Activated CD8-positive, alpha-beta memory T cell treated with anti-CD3 and anti-CD28 coated beads for 4 hours (primary cell): ENCODE measurements around the gene CASP1.
"Not testable (repeated sequence)": the region's sequence is repeated elsewhere in the genome, so short reads cannot be mapped to it uniquely, and the experiment has no call there.

ENCODE experiments used
- DNase-seq, 2 donors: peaks; one replicate each; pipeline ENCODE4 v3.0.0-alpha.2; 2020; ENCODE audit warnings: low read depth in 2 of 2

The CASP1 gene

DNA sequence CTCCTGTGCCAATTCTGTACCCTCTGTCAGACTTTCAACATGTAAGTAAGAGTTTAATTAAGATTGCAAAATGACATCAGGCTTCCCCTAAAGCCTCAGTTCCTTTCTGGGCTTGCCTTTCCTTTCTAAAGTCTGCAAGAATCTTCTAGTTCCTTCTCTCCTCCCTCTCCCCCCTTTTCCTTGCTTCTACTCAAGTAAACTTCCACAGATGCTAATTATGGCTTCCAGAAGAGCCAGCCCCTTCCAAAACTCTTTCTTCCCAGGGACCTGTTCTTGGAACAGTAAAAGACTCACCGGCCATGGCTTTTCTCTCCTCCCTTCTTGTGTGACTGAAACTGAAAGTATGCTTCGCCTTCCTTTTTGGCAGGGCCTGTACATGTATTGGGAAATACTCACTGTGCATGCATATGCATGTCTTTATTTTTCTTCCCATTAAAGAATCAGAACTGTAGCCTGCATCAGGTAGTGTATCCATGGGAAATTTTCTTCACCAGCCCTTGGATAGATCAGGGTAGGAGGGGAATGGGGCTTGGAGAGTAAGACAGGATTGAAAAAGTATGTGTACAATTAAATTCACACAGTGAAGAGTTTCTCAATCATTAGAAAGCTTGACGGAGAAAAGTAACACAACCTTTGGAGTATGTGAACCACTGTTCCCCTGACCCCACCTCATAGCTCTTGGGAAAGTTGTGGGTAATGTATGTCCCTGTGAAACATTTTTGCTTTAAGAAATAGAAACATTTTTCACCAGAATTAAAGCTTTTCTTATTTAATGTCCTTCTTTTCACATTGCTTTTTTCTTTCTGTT is at the start of gene CASP1:
Gene CASP1 (minus strand): TSS at position 332 of the 808 bp plus-strand sequence. CDS start 31 bp downstream, at position 301.
- no peak for DNase-seq

GRCh38 chr11:105081412-105082150 is 46.6 kb upstream of the CASP1 start:
- no peak for DNase-seq

- DNase-seq = not testable (repeated sequence)
Observed at GRCh38 chr11:105080171-105080906, 45.4 kb upstream of the CASP1 start.

- DNase-seq = no peak
Observed at GRCh38 chr11:105078283-105078682, 43.3 kb upstream of the CASP1 start.

DNA sequence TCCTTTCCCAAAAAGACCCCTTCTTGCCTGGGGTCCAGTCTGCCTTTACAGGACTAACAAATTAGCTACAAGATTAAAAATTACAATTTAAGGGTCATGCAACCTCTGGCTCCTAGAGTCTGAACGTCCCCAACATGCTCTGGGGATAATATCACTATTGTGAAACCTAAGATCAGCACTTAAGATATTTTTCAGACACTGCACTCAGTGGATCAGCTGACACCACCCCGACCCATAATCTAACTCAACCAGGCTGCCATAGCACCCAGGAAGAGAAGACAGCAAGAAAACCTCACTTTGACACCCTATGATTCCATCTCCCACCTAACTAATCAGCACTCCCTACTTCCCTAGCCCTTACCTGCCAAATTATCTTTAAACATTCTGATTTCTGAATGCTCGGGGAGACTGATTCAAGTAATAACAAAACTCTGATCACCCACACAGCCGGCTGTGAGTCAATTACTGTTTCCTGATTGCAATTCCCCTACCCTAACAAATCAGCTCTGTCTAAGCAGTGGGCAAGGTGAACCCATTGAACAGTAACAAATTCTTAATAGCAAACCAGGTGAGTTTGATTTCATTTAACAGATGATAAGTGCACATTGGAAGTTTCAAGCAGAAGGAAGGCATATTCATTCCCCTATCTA is 42.3 kb upstream of the CASP1 start:
- not testable (repeated sequence) for DNase-seq

- no peak for DNase-seq
Observed at GRCh38 chr11:105074166-105074530, 39.2 kb upstream of the CASP1 start.

- no peak for DNase-seq
Observed at GRCh38 chr11:105073456-105074165, 38.7 kb upstream of the CASP1 start.

DNA sequence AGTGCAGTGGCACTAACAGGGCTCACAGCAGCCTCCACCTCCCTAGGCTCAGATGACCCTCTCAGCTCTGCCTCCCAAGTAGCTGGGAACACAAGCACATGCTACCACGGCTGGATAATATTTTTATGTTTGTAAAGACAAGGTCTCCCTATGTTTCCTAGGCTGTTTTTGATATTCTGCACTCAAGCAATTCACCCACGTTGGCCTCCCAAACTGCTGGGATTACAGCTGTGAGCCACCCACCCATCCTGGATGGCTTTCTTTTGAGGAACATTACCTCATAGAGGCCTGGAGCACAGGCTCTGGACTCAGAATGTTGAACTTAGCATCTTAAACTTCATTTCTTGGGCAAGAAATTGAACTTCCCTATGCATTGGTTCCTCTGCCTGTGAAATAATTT is 37.1 kb upstream of the CASP1 start:
- not testable (repeated sequence) for DNase-seq

DNA sequence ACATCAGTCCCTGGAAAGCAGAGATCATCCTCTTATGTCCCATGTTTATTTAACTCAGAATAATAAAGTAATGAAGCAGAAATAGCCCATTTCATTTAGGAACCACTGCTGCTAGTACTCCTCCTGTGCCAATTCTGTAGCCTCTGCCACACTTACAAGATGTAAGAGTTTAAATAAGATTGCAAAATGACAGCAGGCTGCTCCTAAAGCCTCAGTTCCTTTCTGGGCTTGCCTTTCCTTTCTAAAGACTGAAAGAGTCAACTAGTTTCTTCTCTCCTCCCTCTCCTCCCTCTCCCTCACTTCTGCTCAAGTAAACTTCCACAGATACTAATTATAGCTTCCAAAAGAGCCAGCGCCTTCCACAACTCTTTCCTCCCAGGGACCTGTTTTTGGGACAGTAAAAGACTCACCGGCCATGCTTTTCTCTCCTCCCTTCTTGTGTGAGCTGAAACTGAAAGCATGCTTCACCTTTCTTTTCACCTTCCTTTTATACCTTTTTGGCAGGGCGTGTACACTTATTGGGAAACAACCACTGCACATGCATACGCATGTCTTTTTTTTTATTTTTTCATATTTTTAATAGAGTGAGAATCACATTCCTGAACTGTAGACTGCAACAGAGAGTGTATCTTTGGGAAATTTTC is 36.3 kb upstream of the CASP1 start:
- DNase-seq = no peak

- DNase-seq = no peak
Observed at GRCh38 chr11:105070306-105070705, 35.4 kb upstream of the CASP1 start.

- not testable (repeated sequence) for DNase-seq
Observed at GRCh38 chr11:105069749-105070148, 34.8 kb upstream of the CASP1 start.

GRCh38 chr11:105063245-105063941 is 28.4 kb upstream of the CASP1 start:
- not testable (repeated sequence) for DNase-seq

GRCh38 chr11:105057432-105057831 is 22.5 kb upstream of the CASP1 start:
- no peak for DNase-seq

DNA sequence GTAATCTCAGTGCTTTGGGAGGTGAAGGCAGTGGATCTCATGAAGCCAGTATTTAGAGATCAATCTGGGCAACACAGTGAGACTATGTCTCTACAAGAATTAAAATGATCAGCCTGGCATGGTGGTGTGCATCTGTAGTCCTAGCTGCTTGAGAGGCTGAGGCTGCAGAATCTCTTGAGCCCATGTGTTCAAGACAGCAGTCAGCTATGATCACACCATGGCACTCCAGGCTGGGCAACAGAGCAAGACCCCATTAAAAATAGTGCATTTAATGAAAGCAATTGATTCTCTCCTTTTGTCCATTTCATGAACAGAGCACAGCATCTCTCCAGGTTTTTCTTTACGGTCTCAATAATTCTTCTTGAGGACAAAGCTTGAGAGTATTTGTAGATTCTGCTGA is 21.5 kb upstream of the CASP1 start:
- DNase-seq = no peak

- no peak for DNase-seq
Observed at GRCh38 chr11:105054723-105055493, 20.0 kb upstream of the CASP1 start.

DNA sequence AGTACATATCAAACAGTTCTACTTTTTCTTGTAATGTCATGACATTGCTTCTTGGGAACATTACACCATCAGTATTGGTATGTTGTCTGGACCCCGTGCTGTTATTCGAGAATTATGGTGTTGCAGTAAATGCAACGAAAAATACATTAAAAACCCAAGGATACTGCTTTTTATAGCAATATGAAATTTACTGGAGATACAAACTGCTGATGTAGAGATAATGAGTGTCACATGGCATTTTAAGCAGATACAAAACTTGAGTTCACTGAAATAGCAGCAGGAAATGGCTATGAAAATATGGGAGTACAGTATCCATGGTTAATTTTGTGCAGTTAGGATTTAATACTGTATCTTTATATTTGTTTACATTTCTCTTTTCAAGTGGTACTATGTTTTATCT is 17.5 kb upstream of the CASP1 start:
- no peak for DNase-seq

DNA sequence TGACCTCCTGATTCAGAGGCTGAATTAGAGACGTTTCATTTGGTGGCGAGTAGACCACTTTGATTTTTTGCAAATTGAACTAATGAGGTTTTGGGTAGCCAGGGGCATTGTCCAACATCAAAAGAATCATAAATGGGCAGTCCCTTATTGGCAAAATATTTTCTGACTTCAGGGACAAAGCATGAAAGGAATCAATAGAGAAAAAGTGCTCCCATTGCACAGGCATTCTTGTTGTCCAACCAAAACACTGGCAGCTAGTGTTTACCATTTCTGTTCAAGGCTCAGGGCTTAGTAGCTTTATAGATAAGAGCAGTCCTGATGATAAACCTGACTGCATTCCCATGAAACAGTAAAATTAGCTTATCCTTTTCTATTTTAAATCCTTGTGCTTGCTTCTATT is 16.6 kb upstream of the CASP1 start:
- no peak for DNase-seq

DNA sequence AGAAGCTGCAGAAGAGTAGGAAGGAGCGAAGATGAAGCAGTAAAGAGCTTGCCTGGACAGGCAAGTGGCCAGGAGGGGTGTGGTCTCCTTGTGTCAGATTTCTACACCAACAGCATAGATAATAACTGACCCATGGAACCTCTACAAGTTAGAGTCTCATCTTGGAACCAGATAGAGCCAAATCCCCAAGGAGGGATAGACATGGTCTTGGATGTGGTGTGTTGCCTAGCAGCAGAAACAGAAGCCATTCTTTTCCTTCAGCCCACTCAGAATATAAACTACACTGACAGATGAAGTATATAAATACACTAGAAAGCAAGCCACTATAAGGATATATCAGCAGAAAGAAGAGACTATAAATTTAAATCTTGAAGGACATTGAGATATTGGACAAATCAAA is 14.5 kb upstream of the CASP1 start:
- no peak for DNase-seq

GRCh38 chr11:105046898-105047579 is 12.1 kb upstream of the CASP1 start:
- no peak for DNase-seq
